Fibroblast of peridontal ligament (primary cell): ENCODE data around the gene RGS5.
A peak's percentile ranks its signal among the peaks of the same experiment; 100 is the strongest.

Experiments
- DNase-seq: peaks from one replicate; pipeline ENCODE4 v3.0.0-alpha.2; 2010; ENCODE audit errors: extremely low read depth

RGS5 gene

DNA sequence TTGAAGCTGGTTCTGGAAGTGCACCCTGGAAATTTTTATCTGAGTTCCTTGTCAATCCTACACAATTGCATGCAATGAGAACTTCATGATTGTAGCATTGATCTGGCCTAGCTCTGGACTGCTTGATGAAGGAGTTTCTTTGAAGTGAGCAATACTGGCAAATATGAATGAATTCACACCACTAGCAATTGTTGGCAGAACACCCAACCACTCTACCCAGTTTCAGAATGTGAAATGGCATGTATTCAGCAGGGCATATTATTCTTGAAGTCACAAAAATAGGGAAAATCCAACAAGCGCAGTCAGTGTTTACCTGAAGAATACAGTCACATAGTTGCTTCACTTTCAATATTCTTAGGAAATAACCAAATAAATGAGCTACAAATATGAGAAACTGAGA is 57.3 kb downstream of the RGS5 start:
- DNase-seq, result no peak

GRCh38 chr1:163144418-163144817 is 58.3 kb downstream of the RGS5 start:
- no peak for DNase-seq

DNA sequence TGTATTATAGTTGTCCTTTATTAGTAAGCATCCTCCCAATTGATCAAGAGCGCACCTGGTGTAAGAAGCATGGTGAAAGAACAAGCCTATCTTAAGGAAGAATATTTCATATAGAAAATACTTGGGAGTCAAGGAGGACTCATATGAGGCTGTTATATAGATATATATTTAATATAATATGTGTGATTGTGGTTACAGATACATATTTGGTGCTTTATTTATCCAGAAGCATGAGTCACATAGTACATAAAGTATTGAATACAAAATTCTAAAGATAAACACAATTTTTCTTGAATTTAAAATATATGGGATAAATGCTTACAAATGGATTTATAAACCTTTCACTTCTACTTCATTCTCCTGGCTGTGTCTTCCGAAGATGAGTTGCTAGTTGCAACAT is 60.6 kb downstream of the RGS5 start:
- DNase-seq, result no peak

DNA sequence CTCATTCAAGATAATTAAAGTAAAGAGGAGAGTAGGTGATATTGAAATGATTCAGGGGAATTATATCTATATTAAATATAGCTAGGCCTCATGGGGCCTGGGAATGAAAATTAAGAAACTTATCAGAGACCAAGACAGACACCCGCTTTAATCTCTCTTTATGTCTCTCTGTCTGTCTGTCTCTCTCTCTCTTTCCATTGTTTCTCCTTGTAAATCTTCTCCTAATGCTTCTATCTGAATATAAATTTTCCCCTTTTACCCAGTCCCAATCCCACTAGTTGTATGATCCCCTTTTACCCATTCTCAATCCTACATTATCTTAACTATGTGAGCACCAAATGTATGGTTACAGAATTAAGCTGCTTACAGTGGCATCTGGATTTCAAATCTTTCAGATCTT is 61.2 kb downstream of the RGS5 start:
- no peak for DNase-seq

- no peak for DNase-seq
Observed at GRCh38 chr1:163137556-163138265, 65.0 kb downstream of the RGS5 start.

DNA sequence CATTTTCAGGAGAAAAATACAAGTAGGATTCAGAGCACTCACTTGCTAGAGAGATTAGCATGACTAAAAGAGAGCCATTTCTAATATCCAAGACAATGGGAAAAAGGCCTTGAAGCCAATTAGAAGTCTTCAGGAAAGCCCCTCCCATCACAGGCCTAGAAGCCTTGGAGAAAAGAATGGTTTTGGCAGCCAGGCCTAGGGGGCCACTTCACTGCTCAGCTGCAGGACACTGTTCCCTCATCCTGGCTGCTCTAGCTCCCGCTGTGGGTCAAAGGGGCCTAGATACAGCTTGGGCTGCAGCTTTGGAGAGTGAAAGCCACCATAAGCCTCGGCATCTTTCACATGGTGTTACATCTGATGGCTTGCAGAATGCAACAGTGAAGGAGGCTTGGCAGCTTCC is 70.7 kb downstream of the RGS5 start:
- DNase-seq, result no peak

DNA sequence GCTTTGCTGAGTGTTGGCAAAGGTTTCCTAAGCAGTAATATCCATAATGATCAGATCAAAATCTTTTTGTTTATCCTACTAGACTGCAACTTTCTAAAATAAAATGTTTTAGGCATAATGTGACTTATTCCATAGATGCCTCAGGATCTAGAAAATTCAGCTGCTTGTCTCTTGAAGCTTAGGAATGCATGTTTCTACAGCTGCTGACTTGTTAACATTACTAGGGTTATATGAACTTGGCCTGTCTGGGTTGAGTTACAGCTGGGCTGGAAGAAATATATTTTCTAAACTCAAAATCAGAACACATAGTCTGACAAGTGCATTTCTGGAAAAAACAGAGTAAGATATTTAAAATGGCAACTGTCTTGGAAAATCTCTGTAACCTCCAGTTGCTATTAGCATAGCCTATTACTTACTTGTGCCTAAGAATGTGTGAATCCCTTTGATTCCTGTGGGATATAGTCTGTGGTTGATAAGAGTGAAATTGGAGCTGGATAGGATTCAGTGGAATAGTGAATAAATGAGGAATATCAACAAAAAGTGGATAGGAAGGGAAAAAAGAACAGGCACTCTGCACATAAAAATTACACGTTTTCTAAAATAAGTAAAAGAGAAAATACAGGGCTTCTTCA is 72.4 kb downstream of the RGS5 start:
- DNase-seq, result peak; percentile 12

DNA sequence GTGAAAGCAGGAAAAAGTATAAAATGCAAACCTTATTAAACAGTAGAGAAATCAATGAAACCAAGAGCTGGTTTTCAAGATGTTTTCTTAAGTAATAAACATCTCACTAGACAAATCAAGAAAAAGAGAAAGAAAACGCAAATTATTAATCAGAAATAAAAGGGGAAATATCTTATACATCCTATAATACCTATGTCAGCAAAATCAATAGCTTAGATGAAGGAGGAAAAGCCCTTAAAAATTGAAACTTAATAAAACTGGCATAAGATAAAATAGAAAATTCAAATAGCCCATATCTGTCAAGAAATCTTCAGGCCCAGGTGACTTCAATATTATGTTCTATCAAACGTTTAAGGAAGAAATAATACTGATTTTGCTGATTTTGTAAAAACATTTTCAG is 74.4 kb downstream of the RGS5 start:
- DNase-seq, result no peak

- DNase-seq, result no peak
Observed at GRCh38 chr1:163124812-163125211, 77.9 kb downstream of the RGS5 start.

GRCh38 chr1:163120372-163120771 is 82.3 kb downstream of the RGS5 start:
- no peak for DNase-seq

GRCh38 chr1:163119707-163120106 is 83.0 kb downstream of the RGS5 start:
- no peak for DNase-seq

DNA sequence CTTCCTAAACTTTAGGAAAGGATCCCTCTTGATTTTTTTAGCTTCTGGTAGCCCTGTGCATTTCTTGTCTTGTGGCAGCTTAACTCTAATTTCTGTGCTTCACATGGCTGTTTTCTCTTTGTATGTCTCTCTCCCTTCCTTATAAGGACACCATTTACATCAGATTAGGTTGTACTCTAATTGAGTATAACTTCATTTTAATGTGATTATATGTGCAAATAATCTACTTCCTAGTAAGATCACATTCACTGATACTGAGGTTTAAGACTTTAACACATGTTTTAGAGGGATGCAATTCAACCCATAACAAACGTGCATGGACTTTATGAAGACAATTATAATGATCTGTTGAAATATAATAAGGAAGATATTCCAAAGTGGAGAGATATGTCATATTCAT is 86.8 kb downstream of the RGS5 start:
- no peak for DNase-seq

DNA sequence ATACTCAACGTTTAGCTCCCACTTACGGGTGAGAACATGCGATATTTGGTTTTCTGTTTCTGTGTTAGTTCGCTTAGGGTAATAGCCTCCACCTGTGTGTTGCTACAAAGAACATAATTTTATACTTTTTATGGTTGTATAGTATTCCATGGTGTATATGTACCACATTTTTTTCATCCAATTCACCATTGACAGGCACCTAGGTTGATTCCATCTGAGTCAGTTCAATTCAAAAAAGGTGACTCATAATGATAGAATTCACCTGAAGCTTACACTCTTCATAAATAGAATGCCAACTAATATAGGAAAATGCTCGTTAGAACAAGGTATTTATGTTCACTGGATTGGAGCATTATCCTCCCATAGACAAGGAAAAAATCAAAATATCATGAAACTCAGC is 95.1 kb downstream of the RGS5 start:
- no peak for DNase-seq

DNA sequence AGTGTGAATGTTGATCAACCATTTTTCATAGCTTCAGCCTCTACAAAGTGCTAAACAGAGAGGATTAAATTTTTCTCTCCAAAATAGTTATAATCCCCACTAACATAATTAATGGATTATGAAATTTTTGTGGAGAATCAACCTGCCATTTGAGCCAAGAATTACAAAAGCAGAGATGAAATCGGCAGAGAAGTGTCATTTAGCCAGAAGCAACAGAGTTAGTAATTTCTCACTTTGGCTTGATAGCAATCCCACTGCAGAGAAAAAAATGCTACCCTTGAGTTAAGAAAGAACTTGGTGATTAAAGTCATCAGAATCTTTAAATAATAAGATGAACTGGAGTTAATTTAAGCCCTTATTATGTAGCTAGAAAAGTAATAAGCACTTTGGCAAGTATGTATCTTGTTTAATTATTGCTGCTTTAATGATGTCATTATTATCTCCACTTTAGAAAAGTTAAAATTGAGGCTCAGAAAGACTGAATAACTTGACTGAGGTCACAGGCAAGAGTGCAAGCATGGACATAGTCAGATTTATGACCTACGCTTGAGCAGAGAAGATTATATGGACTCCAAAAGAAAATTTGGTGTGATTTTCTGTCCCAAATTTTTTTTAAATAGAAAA is 96.2 kb downstream of the RGS5 start:
- DNase-seq, result no peak

- DNase-seq, result no peak
Observed at GRCh38 chr1:163104385-163105099, 98.2 kb downstream of the RGS5 start.

DNA sequence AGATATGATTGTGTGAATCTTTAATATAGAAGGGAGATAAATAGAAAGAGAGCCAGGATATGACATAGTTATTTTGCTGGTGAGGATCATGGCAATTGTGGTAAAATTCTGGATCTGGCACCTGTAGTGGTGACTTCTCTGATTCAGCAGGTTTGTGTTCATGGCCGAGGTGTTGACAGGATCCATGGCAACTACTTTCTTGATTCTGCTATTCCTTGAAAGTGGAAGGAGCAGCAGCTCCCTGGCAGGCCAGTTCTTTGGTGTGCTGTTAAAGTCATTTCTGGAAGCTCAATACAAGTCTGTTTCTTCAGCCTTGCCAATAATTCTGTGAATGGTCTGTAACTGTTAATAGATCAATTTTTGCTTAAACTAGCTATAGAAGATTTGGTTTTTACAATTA is 100.1 kb downstream of the RGS5 start:
- DNase-seq, result no peak

DNA sequence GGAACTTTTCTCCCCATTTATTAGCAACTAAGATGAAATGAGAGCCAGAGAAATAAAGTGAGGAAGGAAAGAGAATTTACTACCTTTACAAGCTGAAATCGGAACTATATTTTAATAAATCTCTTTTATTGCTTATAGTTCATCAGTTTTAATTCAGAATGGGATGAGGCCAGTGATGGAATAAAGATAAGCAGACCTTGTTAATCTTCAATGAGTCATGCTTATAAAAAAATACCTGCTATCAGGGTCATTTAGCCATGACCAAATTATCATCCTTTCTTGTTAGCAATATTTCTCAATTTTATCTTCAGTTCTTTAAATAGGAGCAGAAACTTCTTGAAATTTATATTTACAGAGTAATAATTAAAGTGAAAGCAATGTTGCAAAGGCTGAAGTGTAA is 107.5 kb downstream of the RGS5 start:
- no peak for DNase-seq

- DNase-seq, result no peak
Observed at GRCh38 chr1:163094589-163094988, 108.1 kb downstream of the RGS5 start.

DNA sequence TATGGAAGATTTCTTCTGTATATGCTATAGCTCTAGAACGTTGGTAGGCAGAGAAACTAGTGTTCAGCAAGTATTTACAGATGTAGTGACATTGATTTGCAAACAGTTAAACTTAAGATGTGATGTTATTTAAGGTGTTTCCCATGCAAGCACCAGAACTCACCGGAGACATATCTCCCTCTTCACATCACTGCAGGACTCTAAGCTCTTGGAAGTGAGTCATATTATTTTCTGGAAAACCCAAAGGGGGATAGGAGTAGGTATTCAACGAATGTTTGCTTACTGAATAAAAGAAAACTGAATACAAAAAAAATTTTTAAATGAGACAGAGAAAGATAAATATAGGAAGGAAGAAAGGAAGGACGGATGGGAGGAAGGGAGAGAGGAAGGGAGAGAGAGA is 108.5 kb downstream of the RGS5 start:
- no peak for DNase-seq

DNA sequence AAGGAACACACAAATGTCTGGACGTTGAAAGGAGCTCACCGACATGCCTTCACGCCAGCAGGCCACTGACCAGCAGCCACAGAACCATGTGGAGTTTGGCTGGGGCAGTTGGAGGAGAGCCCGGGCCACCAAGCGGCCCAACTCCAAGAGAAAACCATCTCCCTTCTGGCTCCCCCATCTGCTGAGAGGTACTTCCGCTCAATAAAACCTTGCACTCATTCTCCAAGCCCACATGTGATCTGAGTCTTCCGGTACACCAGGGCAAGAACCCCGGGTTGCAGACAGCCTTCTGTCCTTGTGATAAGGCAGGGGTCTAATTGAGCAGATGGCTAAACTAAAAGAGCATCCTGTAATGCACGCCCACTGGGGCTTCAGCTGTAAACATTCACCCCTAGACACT is 109.1 kb downstream of the RGS5 start:
- no peak for DNase-seq

GRCh38 chr1:163093169-163093568 is 109.5 kb downstream of the RGS5 start:
- DNase-seq, result no peak
